Panc1 (cell line): ENCODE data around the gene SLC4A7. TPM values are rescaled to one million over a fixed set of nuclear protein-coding genes. Genes with fewer than 3 reads are reported as not detected.

Experiments
- ATAC-seq: fragments of 200-7000 bp; cut with Tn5 transposase; 2 replicates; pipeline ENCODE4 v1.9.1; 2020; ENCODE audit warnings: mild to moderate bottlenecking, moderate library complexity
- BruUV-seq: library from RNA; stranded (reverse); fragments of 400-500 nt; replicated peaks from 2 replicates; lab custom pipeline; 2021; lab: Mats Ljungman, UMichigan
- CTCF ChIA-PET: fragments of 300-600 bp; sonication (Branson Sonifier 250); formaldehyde crosslinking; loops from one replicate; lab custom pipeline; 2022; ENCODE audit warnings: antibody characterized with exemption; lab: Charles Lee
- POLR2A ChIA-PET: fragments of 300-600 bp; sonication (Branson Sonifier 250); formaldehyde crosslinking; loops from one replicate; lab custom pipeline; 2022; ENCODE audit warnings: antibody characterized with exemption; lab: Charles Lee
- DNase-seq: peaks from one replicate; pipeline ENCODE4 v3.0.0-alpha.2; 2010; ENCODE audit warnings: low read depth, low spot score
- H3K27ac ChIP-seq: 2 replicates; pipeline ENCODE4 v1.5.1; 2011; ENCODE audit warnings: mild to moderate bottlenecking, low read length, inconsistent platforms
- H3K27me3 ChIP-seq: fragments of 200-500 bp; sonication (Bioruptor generic); 2 replicates; pipeline ENCODE4 v1.6.0; 2014; ENCODE audit warnings: low read length, inconsistent platforms; ENCODE audit not compliant: control insufficient read depth, insufficient read depth
- H3K36me3 ChIP-seq: fragments of 200-500 bp; sonication (Bioruptor generic); 2 replicates; pipeline ENCODE4 v1.5.1; 2014; ENCODE audit warnings: inconsistent platforms, mild to moderate bottlenecking, low read length, moderate library complexity; ENCODE audit not compliant: control insufficient read depth, insufficient read depth
- H3K4me1 ChIP-seq: 2 replicates; pipeline ENCODE4 v1.5.1; 2011; ENCODE audit warnings: inconsistent platforms, mild to moderate bottlenecking, low read length, moderate library complexity; ENCODE audit not compliant: control insufficient read depth, insufficient read depth
- H3K4me3 ChIP-seq, 2 experiments: 2 replicates each; pipeline ENCODE4 v1.5.1; 2011 to 2012; ENCODE audit warnings: low read depth in 2 of 2, low read length in 2 of 2, mild to moderate bottlenecking in 2 of 2, inconsistent platforms in 1 of 2, moderate library complexity in 1 of 2
- H3K9me3 ChIP-seq: fragments of 200-500 bp; sonication (Bioruptor generic); 2 replicates; pipeline ENCODE4 v1.5.1; 2014; ENCODE audit warnings: low read depth, mild to moderate bottlenecking, inconsistent platforms, low read length, moderate library complexity; ENCODE audit not compliant: control insufficient read depth, insufficient read depth
- CTCF ChIP-seq: fragments of 450-650 bp; IDR thresholded peaks from 2 replicates; pipeline ENCODE4 v1.5.1; 2017; ENCODE audit warnings: mild to moderate bottlenecking
- POLR2AphosphoS5 ChIP-seq: IDR thresholded peaks from 2 replicates; pipeline ENCODE4 v1.6.1; 2012; ENCODE audit warnings: mild to moderate bottlenecking, low read depth, low read length, moderate library complexity
- REST ChIP-seq, 2 experiments: IDR thresholded peaks; 2 replicates each; pipeline ENCODE4 v1.6.1; 2011 to 2012; ENCODE audit warnings: low read depth in 2 of 2, control low read depth in 1 of 2, low read length in 1 of 2, mild to moderate bottlenecking in 1 of 2, moderate library complexity in 1 of 2; ENCODE audit not compliant: insufficient read depth in 1 of 2
- SIN3A ChIP-seq: IDR thresholded peaks from 2 replicates; pipeline ENCODE4 v1.6.1; 2012; ENCODE audit warnings: low read depth, mild to moderate bottlenecking, low read length, moderate library complexity, borderline replicate concordance; ENCODE audit not compliant: insufficient read depth
- TCF7L2 ChIP-seq: IDR thresholded peaks from 2 replicates; pipeline ENCODE4 v1.6.1; 2011; ENCODE audit warnings: mild to moderate bottlenecking, low read depth, low read length, inconsistent platforms
- in situ Hi-C: cut with HindIII; loops from 2 replicates; pipeline ENCODE4 v1.10.0; 2016; ENCODE audit warnings: low sequenced_read_pairs, low pct_unique_long_range_greater_than_20kb
- intact Hi-C: fragments of 100-400 bp; cut with micrococcal nuclease; formaldehyde crosslinking; loops from one replicate; pipeline ENCODE4 v1.10.0; 2022; ENCODE audit not compliant: unreplicated experiment
- total RNA-seq: library from RNA; stranded (reverse); gene quantifications from one replicate; pipeline ENCODE4 v1.2.1, GENCODE V29; 2021; ENCODE audit not compliant: unreplicated experiment

The SLC4A7 gene
- total RNA-seq, 1 experiment from 2014 or later = 99.4 TPM

DNA sequence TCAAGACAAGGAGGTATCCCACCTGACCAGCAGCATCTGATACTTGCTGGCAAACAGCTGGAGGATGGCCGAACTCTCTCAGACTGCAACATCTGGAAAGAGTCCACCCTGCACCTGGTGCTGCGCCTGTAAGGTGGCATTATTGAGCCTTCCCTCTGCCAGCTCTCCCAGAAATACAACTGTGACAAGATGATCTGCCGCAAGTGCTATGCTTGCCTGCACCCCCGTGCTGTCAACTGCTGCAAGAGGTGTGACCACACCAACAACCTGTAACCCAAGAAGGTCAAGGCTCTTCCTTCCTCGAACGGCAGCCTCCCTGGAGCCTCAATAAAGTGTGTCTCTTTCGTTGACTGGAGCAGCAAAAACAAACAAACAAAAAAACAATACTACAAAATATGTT lies 2.2 kb upstream of the SLC4A7 start:
- in situ Hi-C loops (no loop called here), intact Hi-C loops (no loop called here)
- ChIA-PET POLR2A (interaction anchor here (0.7 kb wide), 1 partner anchor 140 kb away, joined by 3 read pairs; no protein-coding TSS in a partner anchor), CTCF (no interaction called here)
- BruUV-seq = no TSS peak
- no peaks in the 10 kb centered on the region for H3K27me3 ChIP-seq
- peak overlapping the region; percentile 65; the same call in 1 of the 2 replicates for H3K27ac ChIP-seq
- DNase-seq (no peak), ATAC-seq (no peak)
- TF ChIP-seq REST (IDR thresholded peaks at IDR 0.05; ENCODE audit: insufficient read depth in 1 of 2, low read depth in 2 of 2, low read length in 1 of 2) (no peak), CTCF (no peak), POLR2AphosphoS5 (no peak), TCF7L2 (no peak)
- H3K9me3 ChIP-seq = no peaks in the 10 kb centered on the region
- peaks cover 6% of the 10 kb centered on the region for H3K4me1 ChIP-seq
- no peaks in the 10 kb centered on the region for H3K36me3 ChIP-seq
- no peak overlapping the region for H3K4me3 ChIP-seq

DNA sequence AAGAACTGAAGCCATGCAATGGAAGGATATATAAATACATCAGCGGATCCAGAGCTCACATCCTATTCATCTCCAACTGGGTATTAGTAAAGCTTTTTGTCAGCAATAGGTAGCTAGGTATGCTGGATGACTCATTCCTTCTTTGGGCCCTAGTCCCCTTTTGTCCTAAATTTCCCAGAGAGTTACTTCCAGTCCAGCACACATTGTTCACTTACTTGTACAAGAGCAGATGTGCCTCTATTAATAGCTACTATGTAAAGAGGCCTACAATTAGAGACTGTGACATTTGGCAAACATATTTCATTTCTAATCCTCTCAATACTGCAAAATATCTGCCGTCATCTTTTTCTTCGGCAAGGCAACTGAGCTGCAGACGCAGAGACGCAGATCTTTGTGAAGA lies 1.7 kb upstream of the SLC4A7 start:
- POLR2A ChIA-PET = no interaction called here
- DNase-seq (no peak), ATAC-seq (no peak)
- peaks cover 6% of the 10 kb centered on the region for H3K4me1 ChIP-seq
- intact Hi-C loops (no loop called here), in situ Hi-C loops (no loop called here)
- no peak overlapping the region for H3K4me3 ChIP-seq
- no peaks in the 10 kb centered on the region for H3K36me3 ChIP-seq
- no TSS peak for BruUV-seq
- CTCF ChIA-PET = no interaction called here
- H3K27me3 ChIP-seq = no peaks in the 10 kb centered on the region
- H3K9me3 ChIP-seq = no peaks in the 10 kb centered on the region
- H3K27ac ChIP-seq = peak overlapping the region; percentile 31; the same call in 1 of the 2 replicates
- TF ChIP-seq TCF7L2 = no peak
- TF ChIP-seq REST (IDR thresholded peaks at IDR 0.05; ENCODE audit: insufficient read depth in 1 of 2, low read depth in 2 of 2, low read length in 1 of 2) = no peak
- TF ChIP-seq POLR2AphosphoS5 = no peak
- TF ChIP-seq CTCF = no peak
- no peak for TF ChIP-seq SIN3A
